Measurements from ENCODE around the gene BCOR.

The BCOR gene

DNA sequence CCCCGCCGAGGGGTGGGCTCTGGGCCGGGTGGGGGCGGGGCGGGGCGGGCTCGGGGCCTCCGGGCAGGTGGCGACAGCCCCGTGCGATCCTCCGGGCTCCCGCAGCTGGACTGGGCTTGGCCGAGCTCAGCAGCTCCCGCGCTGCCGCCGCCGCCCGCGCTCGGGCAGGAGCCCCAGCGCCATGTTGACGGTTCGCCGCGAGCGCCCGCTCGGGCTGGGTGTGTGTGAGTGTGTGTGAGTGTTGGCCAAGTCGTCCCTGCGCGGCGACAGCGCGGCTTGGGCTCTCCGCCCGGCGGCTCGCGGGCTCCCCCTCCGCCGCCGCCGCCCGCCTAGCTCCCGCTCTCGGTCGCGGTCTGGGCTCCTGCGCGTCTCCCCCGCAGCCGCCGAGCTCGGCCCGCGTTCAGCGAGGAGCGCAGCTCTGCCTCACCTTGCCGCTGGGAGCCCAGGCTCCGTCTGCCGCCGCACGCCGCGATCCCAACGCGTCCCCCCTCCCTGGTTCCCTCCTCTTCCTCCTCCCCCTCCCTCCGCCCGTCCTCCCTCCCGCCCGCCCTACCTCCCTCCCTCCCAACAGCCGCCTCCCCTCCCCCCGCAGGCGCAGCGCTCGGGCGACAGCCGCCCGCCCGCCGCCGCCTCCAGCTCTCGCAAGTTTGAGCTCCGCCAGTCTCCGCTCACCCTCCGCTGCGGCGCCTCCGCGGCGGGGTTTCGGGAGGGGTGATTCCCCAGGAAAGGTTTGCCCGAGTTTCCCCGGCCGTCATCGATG, at the start of gene BCOR:
Gene BCOR, minus strand, starts transcription at position 455 of the 760 bp plus-strand sequence. CDS start 20,029 bp downstream, outside the sequence.
- Histone ChIP-seq H3K27me3 (no peaks in the 10 kb centered on the region), H3K27ac (peak within 1 kb of the TSS; percentile 93 to 97), H3K36me3 (no peaks in the 10 kb centered on the region), H3K4me3 (peak within 1 kb of the TSS; percentile 86 to 95), H3K9me3 (no peaks in the 10 kb centered on the region), H3K4me1 (peaks cover 0 to 61% (median 14%) of the 10 kb centered on the region in 4 donors)
- TF ChIP-seq, protein P1, sequence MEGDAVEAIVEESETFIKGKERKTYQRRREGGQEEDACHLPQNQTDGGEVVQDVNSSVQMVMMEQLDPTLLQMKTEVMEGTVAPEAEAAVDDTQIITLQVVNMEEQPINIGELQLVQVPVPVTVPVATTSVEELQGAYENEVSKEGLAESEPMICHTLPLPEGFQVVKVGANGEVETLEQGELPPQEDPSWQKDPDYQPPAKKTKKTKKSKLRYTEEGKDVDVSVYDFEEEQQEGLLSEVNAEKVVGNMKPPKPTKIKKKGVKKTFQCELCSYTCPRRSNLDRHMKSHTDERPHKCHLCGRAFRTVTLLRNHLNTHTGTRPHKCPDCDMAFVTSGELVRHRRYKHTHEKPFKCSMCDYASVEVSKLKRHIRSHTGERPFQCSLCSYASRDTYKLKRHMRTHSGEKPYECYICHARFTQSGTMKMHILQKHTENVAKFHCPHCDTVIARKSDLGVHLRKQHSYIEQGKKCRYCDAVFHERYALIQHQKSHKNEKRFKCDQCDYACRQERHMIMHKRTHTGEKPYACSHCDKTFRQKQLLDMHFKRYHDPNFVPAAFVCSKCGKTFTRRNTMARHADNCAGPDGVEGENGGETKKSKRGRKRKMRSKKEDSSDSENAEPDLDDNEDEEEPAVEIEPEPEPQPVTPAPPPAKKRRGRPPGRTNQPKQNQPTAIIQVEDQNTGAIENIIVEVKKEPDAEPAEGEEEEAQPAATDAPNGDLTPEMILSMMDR (IDR thresholded peaks at IDR 0.05) = peak in 1 of 2 experiments; percentile 5
- intact Hi-C loops (cut with DNase I; ENCODE audit: low total_unique reads) = loop anchor here (5.0 to 10.0 kb wide), 3 partner anchors 55 to 365 kb away; no protein-coding TSS in a partner anchor
- DNase-seq = peak in 1 of 2 donors; percentile 88

DNA sequence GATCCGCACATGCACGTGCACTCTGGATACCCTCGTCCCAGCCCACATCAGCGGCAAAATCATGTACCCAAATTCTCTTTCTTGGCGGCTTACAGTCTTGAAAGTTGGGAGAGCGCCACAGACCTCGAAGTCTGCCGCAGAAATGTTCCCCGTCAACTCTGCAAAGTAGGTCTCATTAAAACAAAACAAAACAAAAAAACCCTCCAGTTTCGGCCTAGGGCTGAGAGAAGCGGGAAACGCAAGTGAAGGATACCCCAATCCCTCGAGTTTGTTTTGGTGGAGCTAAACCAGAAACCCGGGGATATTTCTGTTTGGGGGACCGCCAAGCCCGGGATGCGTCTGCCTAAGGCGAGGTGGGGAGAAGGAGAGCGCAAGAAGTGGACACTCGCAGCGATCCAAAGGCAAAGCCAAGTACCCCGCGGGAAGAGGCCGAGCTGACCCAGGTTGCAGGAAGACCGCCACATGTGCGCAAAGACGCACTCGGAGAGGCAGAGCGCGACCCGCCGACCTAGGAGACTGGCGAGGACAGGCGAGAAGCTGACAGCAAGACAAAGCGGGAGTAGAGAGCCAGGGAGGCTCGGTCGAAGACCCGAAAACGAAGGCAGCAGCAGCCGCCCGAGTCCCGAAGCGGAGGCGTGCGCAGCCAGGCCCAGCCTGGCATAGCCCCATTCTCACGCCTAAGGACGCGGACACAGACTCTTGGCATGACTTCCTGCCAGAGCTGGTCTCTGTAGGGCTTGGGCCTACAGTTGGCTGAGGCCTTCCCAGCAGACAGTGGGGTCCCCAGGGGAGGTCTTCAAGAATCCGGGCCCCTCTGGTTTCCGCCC, 49.6 kb upstream of the BCOR start:
- no peaks in the 10 kb centered on the region for H3K27me3 ChIP-seq
- H3K4me3 ChIP-seq = peak overlapping the region in 1 of 2 donors; percentile 60
- intact Hi-C loops (cut with DNase I; ENCODE audit: low total_unique reads) = no loop called here

DNA sequence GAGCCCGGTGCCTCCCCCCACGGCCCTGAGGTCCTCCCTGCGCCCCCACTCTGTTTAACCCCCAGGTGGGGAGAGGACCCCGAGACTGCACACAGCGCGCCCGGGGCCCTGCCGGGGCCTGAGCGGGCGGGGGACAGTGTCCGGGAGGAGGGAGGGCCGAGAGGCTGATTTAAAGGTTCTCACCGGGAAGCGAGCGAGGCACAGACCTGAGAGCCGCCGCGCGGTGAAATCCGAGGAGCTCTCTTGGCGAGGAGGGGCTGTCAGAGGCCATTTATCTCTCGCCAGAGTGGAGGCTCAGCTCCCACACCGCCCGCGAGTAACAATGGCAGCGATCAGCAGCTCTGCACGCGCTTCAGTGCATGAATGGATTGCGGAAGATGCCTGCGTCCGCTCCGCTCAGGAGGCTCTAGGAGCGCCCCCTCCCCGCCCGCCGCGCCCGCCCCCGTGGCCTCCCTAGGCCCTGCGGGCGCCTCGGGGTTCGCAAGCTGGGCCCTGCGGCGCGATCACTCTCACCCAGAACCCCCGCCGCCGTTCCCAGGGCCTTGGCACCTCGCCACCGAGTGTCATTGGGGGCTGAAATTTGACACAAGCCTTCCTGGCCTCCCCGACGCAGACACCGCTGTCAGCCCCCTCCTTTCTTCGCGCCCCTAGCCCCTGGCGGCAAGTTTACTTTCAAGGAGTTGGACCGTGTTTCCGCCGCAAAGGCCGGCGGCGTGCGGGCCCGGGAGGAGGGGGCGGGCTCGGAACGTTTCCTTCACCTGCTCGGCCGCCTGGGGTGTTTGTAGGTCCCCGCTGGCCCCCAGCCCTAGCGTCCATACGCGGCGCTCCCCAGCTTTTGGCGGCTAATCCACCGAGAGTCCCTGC, 48.7 kb upstream of the BCOR start:
- TF ChIP-seq, protein P1 (IDR thresholded peaks at IDR 0.05) = no peak
- DNase-seq = no peak
- H3K4me1 ChIP-seq = peaks cover 0 to 25% (median 18%) of the 10 kb centered on the region in 4 donors
- H3K27me3 ChIP-seq = no peaks in the 10 kb centered on the region
- intact Hi-C loops (cut with DNase I; ENCODE audit: low total_unique reads) = no loop called here
- no peaks in the 10 kb centered on the region for H3K9me3 ChIP-seq
- H3K36me3 ChIP-seq = no peaks in the 10 kb centered on the region
- H3K27ac ChIP-seq = peak overlapping the region; percentile 52 to 58
- H3K4me3 ChIP-seq = peak overlapping the region; percentile 51 to 60

More for the DNA sequence above, 49.6 kb upstream of the BCOR start:
- TF ChIP-seq, protein P1 (IDR thresholded peaks at IDR 0.05) = no peak
- no peak for DNase-seq
- Histone ChIP-seq H3K4me1 (peaks cover 0 to 29% (median 16%) of the 10 kb centered on the region in 4 donors), H3K9me3 (no peaks in the 10 kb centered on the region), H3K36me3 (no peaks in the 10 kb centered on the region), H3K27ac (no peak overlapping the region)

DNA sequence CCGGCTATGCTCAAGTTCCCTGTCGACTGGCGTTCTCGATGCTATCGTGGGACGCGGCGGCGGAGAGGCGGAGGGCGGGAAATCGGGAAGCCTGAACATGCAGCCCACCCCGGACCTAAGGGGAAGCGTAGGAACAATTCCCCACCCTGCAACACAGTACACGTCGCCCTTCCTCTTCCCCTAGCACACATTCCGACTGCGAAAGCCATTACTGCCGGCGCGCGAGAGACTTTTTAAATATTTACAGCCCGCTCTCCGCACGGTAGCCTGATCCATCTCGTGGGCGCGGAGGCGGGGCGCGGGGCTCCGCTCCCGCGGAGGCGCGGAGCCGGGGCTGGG, 48.1 kb upstream of the BCOR start:
- intact Hi-C loops (cut with DNase I; ENCODE audit: low total_unique reads) = no loop called here
- Histone ChIP-seq H3K27me3 (no peaks in the 10 kb centered on the region), H3K9me3 (no peaks in the 10 kb centered on the region), H3K36me3 (no peaks in the 10 kb centered on the region), H3K27ac (peak overlapping the region; percentile 52 to 58), H3K4me3 (peak overlapping the region; percentile 51 to 60), H3K4me1 (peaks cover 0 to 30% (median 24%) of the 10 kb centered on the region in 4 donors)
- TF ChIP-seq, protein P1 (IDR thresholded peaks at IDR 0.05) = no peak
- no peak for DNase-seq
